ENCODE data around the gene SMNDC1.

DNA sequence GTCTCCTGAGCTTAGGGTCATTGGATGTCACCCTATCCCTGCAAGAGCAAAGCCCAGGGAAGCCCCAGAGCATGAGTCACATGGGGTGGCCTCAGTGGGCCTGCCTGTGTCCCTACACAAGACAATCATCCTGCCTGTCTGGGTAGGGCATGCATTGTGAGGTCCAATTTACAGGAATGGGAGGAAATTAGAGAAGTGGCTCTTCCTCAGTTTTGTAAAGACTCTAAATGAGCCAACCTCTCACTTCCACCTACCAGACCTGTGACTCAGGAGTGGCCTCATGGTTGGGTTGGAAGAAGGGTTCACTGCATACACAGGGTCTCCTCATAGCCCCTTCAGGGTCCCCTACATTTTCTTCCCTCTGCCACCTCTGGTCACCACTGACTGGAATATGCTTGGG, 43.6 kb upstream of the SMNDC1 start:
- TF ChIP-seq, protein P1, sequence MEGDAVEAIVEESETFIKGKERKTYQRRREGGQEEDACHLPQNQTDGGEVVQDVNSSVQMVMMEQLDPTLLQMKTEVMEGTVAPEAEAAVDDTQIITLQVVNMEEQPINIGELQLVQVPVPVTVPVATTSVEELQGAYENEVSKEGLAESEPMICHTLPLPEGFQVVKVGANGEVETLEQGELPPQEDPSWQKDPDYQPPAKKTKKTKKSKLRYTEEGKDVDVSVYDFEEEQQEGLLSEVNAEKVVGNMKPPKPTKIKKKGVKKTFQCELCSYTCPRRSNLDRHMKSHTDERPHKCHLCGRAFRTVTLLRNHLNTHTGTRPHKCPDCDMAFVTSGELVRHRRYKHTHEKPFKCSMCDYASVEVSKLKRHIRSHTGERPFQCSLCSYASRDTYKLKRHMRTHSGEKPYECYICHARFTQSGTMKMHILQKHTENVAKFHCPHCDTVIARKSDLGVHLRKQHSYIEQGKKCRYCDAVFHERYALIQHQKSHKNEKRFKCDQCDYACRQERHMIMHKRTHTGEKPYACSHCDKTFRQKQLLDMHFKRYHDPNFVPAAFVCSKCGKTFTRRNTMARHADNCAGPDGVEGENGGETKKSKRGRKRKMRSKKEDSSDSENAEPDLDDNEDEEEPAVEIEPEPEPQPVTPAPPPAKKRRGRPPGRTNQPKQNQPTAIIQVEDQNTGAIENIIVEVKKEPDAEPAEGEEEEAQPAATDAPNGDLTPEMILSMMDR (IDR thresholded peaks at IDR 0.05; ENCODE audit: insufficient read depth, low read length): no peak
- TF ChIP-seq POLR2AphosphoS5 (IDR thresholded peaks at IDR 0.05; ENCODE audit: low read depth) (no peak), GABPA (IDR thresholded peaks at IDR 0.05; ENCODE audit: low read depth) (no peak), REST (IDR thresholded peaks at IDR 0.05; ENCODE audit: insufficient replicate concordance, low read depth) (no peak), SPI1 (IDR thresholded peaks at IDR 0.05; ENCODE audit: borderline replicate concordance, low read depth) (no peak; the same call in 1 of the 2 replicates)
